CD14-positive monocyte (primary cell): ENCODE measurements around the gene XXYLT1. TPM values are rescaled to one million over a fixed set of nuclear protein-coding genes. Genes with fewer than 3 reads are reported as not detected.

Experiments used
- DNase-seq, 3 donors: peaks; one replicate each; pipeline ENCODE4 v3.0.0-alpha.2; 2011 to 2022
- H2AFZ ChIP-seq: 2 replicates; pipeline ENCODE4 v1.6.0; 2012; ENCODE audit warnings: mild to moderate bottlenecking, low read depth, low read length, inconsistent platforms; ENCODE audit not compliant: insufficient read depth, poor library complexity, severe bottlenecking
- H3K27ac ChIP-seq, 2 donors: 1 replicate in 1 of 2; 2 replicates in 1 of 2; pipeline ENCODE4 v1.5.1; 2012 to 2013; ENCODE audit warnings: low read length in 2 of 2, control low read depth in 1 of 2, inconsistent platforms in 1 of 2, low read depth in 1 of 2, mild to moderate bottlenecking in 1 of 2
- H3K27me3 ChIP-seq, 2 donors: one replicate each; pipeline versions ENCODE4 v1.6.0 to v1.6.1; 2011 to 2013; ENCODE audit warnings: low read length in 2 of 2; ENCODE audit not compliant: control insufficient read depth in 2 of 2, insufficient read depth in 2 of 2
- H3K36me3 ChIP-seq, 2 donors: replicated peaks in 1 of 2; 1 replicate in 1 of 2; 2 replicates in 1 of 2; pipeline versions ENCODE4 v1.5.1 to v1.6.1; 2012 to 2013; ENCODE audit warnings: low read length in 2 of 2, control low read depth in 1 of 2, inconsistent platforms in 1 of 2, mild to moderate bottlenecking in 1 of 2; ENCODE audit not compliant: insufficient read depth in 2 of 2, control insufficient read depth in 1 of 2
- H3K4me1 ChIP-seq, 2 donors: 1 replicate in 1 of 2; 2 replicates in 1 of 2; pipeline versions ENCODE4 v1.5.1 to v1.6.1; 2012 to 2013; ENCODE audit warnings: low read length in 2 of 2, control low read depth in 1 of 2, inconsistent platforms in 1 of 2, mild to moderate bottlenecking in 1 of 2, moderate library complexity in 1 of 2; ENCODE audit not compliant: insufficient read depth in 2 of 2, control insufficient read depth in 1 of 2
- H3K4me2 ChIP-seq: replicated peaks from 2 replicates; pipeline ENCODE3; 2012; ENCODE audit warnings: low read length, moderate library complexity, mild to moderate bottlenecking; ENCODE audit not compliant: poor library complexity, severe bottlenecking; ENCODE audit errors: extremely low read depth
- H3K4me3 ChIP-seq, 3 experiments: fragments of 200-600 bp in 1 of 3; sonication (generic) in 1 of 3; replicated peaks in 1 of 3; 1 replicate in 2 of 3; 2 replicates in 1 of 3; pipeline ENCODE4 v1.5.1; 2011 to 2013; ENCODE audit warnings: low read length in 3 of 3, mild to moderate bottlenecking in 3 of 3, control low read depth in 2 of 3, low read depth in 2 of 3, inconsistent platforms in 1 of 3, moderate library complexity in 1 of 3
- H3K79me2 ChIP-seq: 2 replicates; pipeline ENCODE4 v1.6.0; 2012; ENCODE audit warnings: mild to moderate bottlenecking, control low read depth, inconsistent platforms, low read length, moderate library complexity; ENCODE audit not compliant: insufficient read depth
- H3K9ac ChIP-seq: 2 replicates; pipeline ENCODE4 v1.6.0; 2017; ENCODE audit warnings: low read length, mild to moderate bottlenecking; ENCODE audit not compliant: insufficient read depth, poor library complexity, severe bottlenecking
- H3K9me3 ChIP-seq, 2 donors: replicated peaks in 1 of 2; 1 replicate in 1 of 2; 2 replicates in 1 of 2; pipeline versions ENCODE4 v1.5.1 to v1.6.1; 2012 to 2013; ENCODE audit warnings: low read length in 2 of 2, control low read depth in 1 of 2; ENCODE audit not compliant: control insufficient read depth in 1 of 2, insufficient read depth in 1 of 2
- H4K20me1 ChIP-seq: 2 replicates; pipeline ENCODE4 v1.6.0; 2012; ENCODE audit warnings: mild to moderate bottlenecking, low read length, control low read depth, moderate library complexity; ENCODE audit not compliant: insufficient read depth
- H3K27ac Mint-ChIP-seq, 7 donors: one replicate each; pipeline ENCODE4 v1.8.0; 2020; ENCODE audit warnings: mild to moderate bottlenecking in 7 of 7, mixed read lengths in 7 of 7, moderate library complexity in 6 of 7, inconsistent platforms in 2 of 7
- H3K27me3 Mint-ChIP-seq, 3 donors: one replicate each; pipeline ENCODE4 v1.8.0; 2021 to 2022; ENCODE audit warnings: low read depth in 3 of 3, mild to moderate bottlenecking in 3 of 3, mixed read lengths in 3 of 3, moderate library complexity in 3 of 3, inconsistent platforms in 1 of 3
- H3K36me3 Mint-ChIP-seq, 2 donors: one replicate each; pipeline ENCODE4 v1.8.0; 2020; ENCODE audit warnings: mixed read lengths in 2 of 2, inconsistent platforms in 1 of 2, mild to moderate bottlenecking in 1 of 2
- H3K4me1 Mint-ChIP-seq: one replicate; pipeline ENCODE4 v1.8.0; 2020; ENCODE audit warnings: mild to moderate bottlenecking, mixed read lengths
- H3K4me3 Mint-ChIP-seq, 2 donors: one replicate each; pipeline ENCODE4 v1.8.0; 2020; ENCODE audit warnings: mild to moderate bottlenecking in 2 of 2, mixed read lengths in 2 of 2, moderate library complexity in 1 of 2
- H3K9me3 Mint-ChIP-seq, 7 donors: one replicate each; pipeline ENCODE4 v1.8.0; 2020 to 2022; ENCODE audit warnings: mixed read lengths in 7 of 7, mild to moderate bottlenecking in 6 of 7, moderate library complexity in 6 of 7, inconsistent platforms in 2 of 7
- CTCF ChIP-seq: fragments of 200-600 bp; IDR thresholded peaks from one replicate; pipeline ENCODE4 v1.8.0; 2022; ENCODE audit warnings: antibody characterized with exemption, mild to moderate bottlenecking
- WGBS: methylation state at CpG from one replicate; pipeline ENCODE4 v1.1.5; 2013; ENCODE audit warnings: missing lambda C conversion rate; ENCODE audit not compliant: insufficient coverage; 5-methylcytosine and 5-hydroxymethylcytosine counted together
- intact Hi-C, 2 donors: fragments of 100-400 bp; cut with micrococcal nuclease; formaldehyde crosslinking; loops; one replicate each; pipeline versions ENCODE4 v1.15.0 to v1.15.1; 2023
- polyA plus RNA-seq, 3 donors: library from polyadenylated mRNA; depleted of rRNA in 1 of 3; unstranded in 2 of 3; stranded (reverse) in 1 of 3; fragments of 300-500 nt in 2 of 3; fragments of >200 nt in 1 of 3; fragmentation: Illumina TruSeq in 2 of 3; gene quantifications; 1 replicate in 2 of 3; 2 replicates in 1 of 3; pipeline ENCODE4 v1.2.3, GENCODE V29; 2012 to 2021

The XXYLT1 gene
- polyA plus RNA-seq, 3 donors, result 11.8 to 13.5 (median 13.2) TPM

DNA sequence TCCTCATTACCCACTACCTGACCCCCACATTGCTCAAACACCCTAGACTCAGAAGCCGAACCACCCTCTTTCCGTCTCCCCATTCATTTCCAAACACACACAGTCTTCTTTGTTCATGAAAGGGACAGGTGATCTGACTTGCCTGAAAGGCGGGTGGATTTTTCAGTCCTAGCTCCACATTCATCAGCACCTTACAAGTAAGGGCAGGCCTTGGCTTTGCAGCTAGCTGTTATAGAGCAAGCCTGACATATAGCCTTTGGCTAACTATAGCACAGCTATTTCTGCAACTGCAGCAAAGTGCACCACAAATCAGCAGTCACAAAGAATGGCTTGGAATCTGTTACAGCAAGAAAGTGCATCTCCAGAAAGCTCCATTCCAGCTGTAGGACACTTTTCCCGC is 139.8 kb downstream of the XXYLT1 start:
- Histone ChIP-seq H3K4me2 (no peak overlapping the region), H3K79me2 (no peaks in the 10 kb centered on the region), H3K9me3 (no peaks in the 10 kb centered on the region), H2AFZ (no peak overlapping the region), H3K27ac (no peak overlapping the region), H3K4me3 (no peak overlapping the region), H3K4me1 (peaks cover 0 to 6% of the 10 kb centered on the region in 2 donors), H3K36me3 (no peaks in the 10 kb centered on the region), H3K27me3 (no peaks in the 10 kb centered on the region), H4K20me1 (no peaks in the 10 kb centered on the region), H3K9ac (no peak overlapping the region)
- intact Hi-C loops, result no loop called here
- peaks cover 13 to 17% of the 10 kb centered on the region in 2 donors for H3K36me3 Mint-ChIP-seq
- peaks cover 13% of the 10 kb centered on the region for H3K4me1 Mint-ChIP-seq
- H3K27ac Mint-ChIP-seq, result peak overlapping the region in 1 of 7 donors; percentile 1
- H3K9me3 Mint-ChIP-seq, result peaks cover 0 to 3% (median 0%) of the 10 kb centered on the region in 7 donors
- DNase-seq, result no peak
- no peak for TF ChIP-seq CTCF
- no peak overlapping the region for H3K4me3 Mint-ChIP-seq
- 97% methylated on average over 3 of the region's 4 CpGs for WGBS
- H3K27me3 Mint-ChIP-seq, result peaks cover 0 to 3% (median 0%) of the 10 kb centered on the region in 3 donors

DNA sequence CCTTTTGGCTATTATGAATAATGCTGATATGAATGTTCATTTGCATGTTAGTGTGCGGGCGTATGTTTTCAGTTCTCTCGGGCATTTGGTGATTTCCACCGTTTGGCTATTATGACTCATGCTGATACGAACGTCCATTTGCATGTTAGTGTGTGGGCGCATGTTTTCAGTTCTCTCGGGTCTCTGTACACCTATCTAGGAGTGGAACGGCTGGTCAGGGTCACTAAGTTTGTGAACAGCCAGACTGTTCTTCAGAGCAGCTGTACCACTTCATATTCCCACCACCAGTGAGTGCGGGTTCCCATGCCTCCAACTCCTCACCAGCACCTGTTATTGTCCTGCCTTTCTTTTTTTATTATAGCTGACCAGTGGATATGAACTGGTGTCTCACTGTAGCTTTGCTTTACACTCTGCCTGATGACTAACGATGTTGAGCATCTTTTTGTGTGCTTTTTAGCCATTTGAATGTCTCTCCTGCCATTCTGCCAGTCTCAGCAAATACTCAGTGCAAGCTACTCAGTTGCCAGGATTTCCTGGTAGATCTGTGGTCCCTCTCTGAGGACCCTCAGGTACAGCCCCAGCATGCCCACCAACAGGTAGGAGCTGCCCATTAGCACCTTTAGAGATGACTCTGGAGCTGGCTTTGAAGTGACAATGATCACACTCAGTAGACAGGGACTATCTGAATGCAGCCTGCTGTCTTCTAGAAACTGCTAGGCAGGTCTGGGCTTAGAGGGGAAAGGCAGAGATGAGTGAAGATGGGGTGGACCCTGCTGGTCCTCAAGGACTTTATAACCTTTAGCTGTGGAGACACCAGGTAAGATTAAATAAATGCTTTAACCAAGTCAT is 141.1 kb downstream of the XXYLT1 start:
- peaks cover 0 to 3% (median 0%) of the 10 kb centered on the region in 3 donors for H3K27me3 Mint-ChIP-seq
- H3K27ac Mint-ChIP-seq, result peak overlapping the region in 1 of 7 donors; percentile 35
- intact Hi-C loops, result no loop called here
- H3K4me3 Mint-ChIP-seq, result no peak overlapping the region
- TF ChIP-seq CTCF, result no peak
- H3K9ac ChIP-seq, result no peak overlapping the region
- H2AFZ ChIP-seq, result no peak overlapping the region
- H3K27ac ChIP-seq, result no peak overlapping the region
- H3K9me3 ChIP-seq, result no peaks in the 10 kb centered on the region
- DNase-seq, result no peak
- H3K9me3 Mint-ChIP-seq, result peaks cover 0 to 3% (median 0%) of the 10 kb centered on the region in 7 donors
- 87% methylated on average over 7 of the region's 11 CpGs for WGBS
- no peaks in the 10 kb centered on the region for H3K27me3 ChIP-seq
- H3K4me1 Mint-ChIP-seq, result peaks cover 6% of the 10 kb centered on the region
- H3K36me3 ChIP-seq, result no peaks in the 10 kb centered on the region
- peaks cover 10 to 13% of the 10 kb centered on the region in 2 donors for H3K36me3 Mint-ChIP-seq
- H4K20me1 ChIP-seq, result no peaks in the 10 kb centered on the region
- H3K4me3 ChIP-seq, result no peak overlapping the region
- H3K4me1 ChIP-seq, result no peaks in the 10 kb centered on the region
- no peak overlapping the region for H3K4me2 ChIP-seq
- no peaks in the 10 kb centered on the region for H3K79me2 ChIP-seq
